Astrocyte (in vitro differentiated cells and primary cell): ENCODE data around the gene NPTX2.

Source experiments
- EZH2 ChIP-seq: IDR thresholded peaks from 2 replicates; pipeline ENCODE4 v1.6.1; 2012; ENCODE audit warnings: mild to moderate bottlenecking, low read length, inconsistent platforms; ENCODE audit not compliant: insufficient read depth
- TF ChIP-seq, protein P1 (sequence below): IDR thresholded peaks from 2 replicates; pipeline ENCODE4 v1.5.1; 2011; ENCODE audit warnings: low read depth, mild to moderate bottlenecking, inconsistent platforms, low read length, moderate library complexity; ENCODE audit not compliant: insufficient read depth

GRCh38 chr7:98594787-98595186 is 22.3 kb upstream of the NPTX2 start:
- TF ChIP-seq, protein P1, sequence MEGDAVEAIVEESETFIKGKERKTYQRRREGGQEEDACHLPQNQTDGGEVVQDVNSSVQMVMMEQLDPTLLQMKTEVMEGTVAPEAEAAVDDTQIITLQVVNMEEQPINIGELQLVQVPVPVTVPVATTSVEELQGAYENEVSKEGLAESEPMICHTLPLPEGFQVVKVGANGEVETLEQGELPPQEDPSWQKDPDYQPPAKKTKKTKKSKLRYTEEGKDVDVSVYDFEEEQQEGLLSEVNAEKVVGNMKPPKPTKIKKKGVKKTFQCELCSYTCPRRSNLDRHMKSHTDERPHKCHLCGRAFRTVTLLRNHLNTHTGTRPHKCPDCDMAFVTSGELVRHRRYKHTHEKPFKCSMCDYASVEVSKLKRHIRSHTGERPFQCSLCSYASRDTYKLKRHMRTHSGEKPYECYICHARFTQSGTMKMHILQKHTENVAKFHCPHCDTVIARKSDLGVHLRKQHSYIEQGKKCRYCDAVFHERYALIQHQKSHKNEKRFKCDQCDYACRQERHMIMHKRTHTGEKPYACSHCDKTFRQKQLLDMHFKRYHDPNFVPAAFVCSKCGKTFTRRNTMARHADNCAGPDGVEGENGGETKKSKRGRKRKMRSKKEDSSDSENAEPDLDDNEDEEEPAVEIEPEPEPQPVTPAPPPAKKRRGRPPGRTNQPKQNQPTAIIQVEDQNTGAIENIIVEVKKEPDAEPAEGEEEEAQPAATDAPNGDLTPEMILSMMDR: no peak
- no peak for TF ChIP-seq EZH2
